H1 (cell line): ENCODE results near the gene HBEGF. TPM values are rescaled to one million over a fixed set of nuclear protein-coding genes. Genes with fewer than 3 reads are reported as not detected.

ENCODE experiments used
- HDAC2 ChIP-seq, 2 experiments: fragments of 300-600 bp in 1 of 2; sonication (generic) in 1 of 2; IDR thresholded peaks; 2 replicates each; pipeline ENCODE4 v1.6.1; 2011 to 2012; ENCODE audit warnings: low read depth in 2 of 2, low read length in 2 of 2, mild to moderate bottlenecking in 2 of 2, moderate library complexity in 2 of 2, borderline replicate concordance in 1 of 2, inconsistent platforms in 1 of 2
- polyA plus RNA-seq, 7 experiments: library from polyadenylated mRNA; depleted of rRNA in 3 of 7; stranded (reverse) in 5 of 7; unstranded in 2 of 7; fragments of >200 nt in 5 of 7; fragments of 200-250 nt in 2 of 7; gene quantifications; 1 replicate in 5 of 7; 2 replicates in 1 of 7; 4 replicates in 1 of 7; pipeline versions ENCODE4 v1.2.1 to v1.2.3, GENCODE V29; 2011 to 2013; ENCODE audit warnings: missing spikeins in 2 of 7, mixed read lengths in 2 of 7
- total RNA-seq: library from RNA; stranded (reverse); fragmentation: NEBNext Ultra II Directional; extraction: Animal tissue kit (Norgen Biotek cat#: 25700); gene quantifications from 2 replicates; pipeline ENCODE4 v1.2.1, GENCODE V29; 2021

Gene HBEGF
- total and polyA plus RNA-seq, 2 of the 8 experiments (the other 6 are each of a cell fraction or from before 2014, with no cell fraction given): 2.4 to 2.5 TPM

GRCh38 chr5:140346348-140347221 lies at the start of gene HBEGF (continued):
- TF ChIP-seq HDAC2 (IDR thresholded peaks at IDR 0.05; ENCODE audit: borderline replicate concordance in 1 of 2, low read depth in 2 of 2, low read length in 2 of 2): no peak
- TF ChIP-seq, all 59 proteins: peak for 19
